Measurements from ENCODE around the gene ECI2. TPM values are rescaled to one million over a fixed set of nuclear protein-coding genes. Genes with fewer than 3 reads are reported as not detected.
"Not testable (repeated sequence)": the region's sequence is repeated elsewhere in the genome, so short reads cannot be mapped to it uniquely, and the experiment has no call there.

Gene ECI2
- total RNA-seq, 1 donor from 2014 or later = 19.8 TPM

DNA sequence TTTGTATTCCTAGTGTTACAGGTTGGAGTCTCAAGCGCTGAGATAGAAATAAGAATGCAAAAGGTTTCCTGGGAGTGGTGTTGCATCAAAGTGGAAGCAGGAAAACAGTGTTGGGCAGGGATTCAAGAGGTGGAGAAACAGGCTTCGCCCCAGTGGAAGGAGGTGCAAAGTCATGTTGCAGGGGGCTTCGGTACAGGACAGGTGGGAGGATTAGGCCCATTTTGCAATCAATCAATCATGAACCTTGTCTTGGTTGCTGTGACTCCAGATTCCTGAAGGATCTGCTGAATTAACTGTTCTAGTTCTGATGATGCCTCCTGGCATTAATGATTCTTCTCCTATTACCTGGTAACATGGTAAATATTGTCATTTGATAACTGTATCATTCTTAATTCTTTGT is 34.1 kb downstream of the ECI2 start:
- no peak for ATAC-seq

DNA sequence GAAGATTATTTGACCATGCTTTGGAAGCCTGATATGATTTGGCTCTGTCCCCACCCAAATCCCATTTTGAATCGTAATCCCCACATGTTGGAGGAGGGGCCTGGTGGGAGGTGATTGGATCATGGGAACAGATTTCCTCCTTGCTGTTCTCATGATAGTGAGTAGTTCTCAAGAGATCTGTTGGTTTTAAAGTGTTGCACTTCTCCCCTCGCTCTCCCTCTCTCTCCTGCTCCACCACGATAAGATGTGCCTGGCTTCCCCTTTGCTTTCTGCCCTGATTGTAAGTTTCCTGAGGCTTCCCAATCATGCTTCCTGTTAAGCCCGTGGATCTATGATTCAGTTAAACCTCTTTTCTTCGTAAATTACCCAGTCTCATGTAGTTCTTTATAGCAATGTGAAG is 34.7 kb downstream of the ECI2 start:
- no peak for ATAC-seq

- ATAC-seq = no peak
Observed at GRCh38 chr6:4093288-4093687, 42.1 kb downstream of the ECI2 start.

GRCh38 chr6:4091941-4092340 is 43.4 kb downstream of the ECI2 start:
- no peak for ATAC-seq

- not testable (repeated sequence) for ATAC-seq
Observed at GRCh38 chr6:4090043-4090442, 45.3 kb downstream of the ECI2 start.

DNA sequence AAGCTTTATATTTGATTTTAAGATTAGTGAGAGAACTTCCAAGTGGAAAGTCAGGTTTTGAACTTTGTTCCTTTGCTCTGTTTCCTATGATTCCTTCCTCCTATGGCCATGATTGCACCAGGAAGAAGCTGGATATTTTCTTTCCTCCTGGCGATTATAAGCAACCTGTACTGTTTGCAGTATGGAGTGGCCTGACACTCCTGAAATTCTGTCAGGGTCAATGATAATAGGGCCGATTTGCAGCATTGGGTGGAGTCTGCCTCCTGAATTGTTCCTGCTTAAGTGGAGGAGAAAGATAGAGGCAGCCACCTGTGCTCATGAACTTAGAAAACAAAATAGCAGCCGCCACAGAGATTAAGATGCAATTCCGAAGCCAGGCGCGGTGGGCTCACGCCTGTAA is 46.7 kb downstream of the ECI2 start:
- ATAC-seq = no peak

DNA sequence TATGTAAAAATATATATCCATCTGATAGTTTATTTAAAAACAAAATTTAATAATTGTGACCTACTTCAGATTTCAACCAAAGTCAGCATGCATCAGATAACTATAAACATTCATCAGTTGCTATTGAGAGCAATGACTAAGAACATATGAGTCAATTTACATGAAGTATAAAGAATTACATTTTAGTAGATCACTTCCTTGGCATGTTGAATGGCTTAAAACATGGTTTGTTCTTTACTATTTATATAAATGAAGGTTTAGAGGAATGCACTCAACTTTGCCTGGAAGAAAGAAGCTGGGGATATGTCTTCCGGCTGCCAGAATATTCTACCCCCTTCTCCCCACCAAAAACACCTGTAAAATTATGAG is 50.1 kb downstream of the ECI2 start:
- ATAC-seq = no peak

DNA sequence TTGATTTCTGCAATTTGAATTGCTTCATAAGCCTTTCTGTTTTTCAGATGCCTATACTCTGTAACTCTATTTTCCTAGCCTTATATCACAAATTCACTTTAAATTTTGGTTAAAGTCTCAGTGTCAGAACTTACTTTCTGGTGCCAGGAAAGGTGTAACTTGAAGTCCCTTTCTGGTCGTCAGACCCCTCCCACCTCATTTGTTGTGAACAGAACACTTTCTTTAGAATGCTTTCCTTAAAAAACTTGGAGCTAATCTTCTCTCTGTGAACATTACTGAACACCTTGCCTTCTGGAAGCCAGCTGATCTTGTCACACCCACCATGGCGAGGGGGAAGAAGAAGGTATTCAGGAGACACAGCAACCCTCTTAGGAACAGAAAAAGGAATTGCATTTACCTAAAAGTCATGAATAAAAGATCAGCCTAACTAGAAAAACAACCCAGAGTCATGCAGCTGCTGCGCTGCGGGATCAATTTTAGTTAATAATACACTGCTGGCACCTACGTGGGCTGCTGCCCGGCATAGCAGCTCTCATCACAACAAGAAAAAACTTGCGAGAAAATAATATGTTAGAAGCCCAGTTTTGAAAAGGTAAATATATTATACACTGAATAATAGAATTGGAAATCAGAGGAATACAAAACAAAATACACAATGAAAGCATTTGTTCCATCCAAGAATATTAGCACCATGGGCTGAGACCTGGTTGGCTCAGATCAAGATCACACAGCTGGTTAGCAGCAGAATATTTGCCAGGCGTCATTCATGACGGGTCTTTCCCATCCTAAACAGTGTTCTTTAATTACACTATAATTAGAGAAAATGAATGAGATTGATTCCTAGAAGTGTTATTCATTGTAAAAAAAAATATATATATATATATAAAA is 50.7 kb downstream of the ECI2 start:
- ATAC-seq = no peak

DNA sequence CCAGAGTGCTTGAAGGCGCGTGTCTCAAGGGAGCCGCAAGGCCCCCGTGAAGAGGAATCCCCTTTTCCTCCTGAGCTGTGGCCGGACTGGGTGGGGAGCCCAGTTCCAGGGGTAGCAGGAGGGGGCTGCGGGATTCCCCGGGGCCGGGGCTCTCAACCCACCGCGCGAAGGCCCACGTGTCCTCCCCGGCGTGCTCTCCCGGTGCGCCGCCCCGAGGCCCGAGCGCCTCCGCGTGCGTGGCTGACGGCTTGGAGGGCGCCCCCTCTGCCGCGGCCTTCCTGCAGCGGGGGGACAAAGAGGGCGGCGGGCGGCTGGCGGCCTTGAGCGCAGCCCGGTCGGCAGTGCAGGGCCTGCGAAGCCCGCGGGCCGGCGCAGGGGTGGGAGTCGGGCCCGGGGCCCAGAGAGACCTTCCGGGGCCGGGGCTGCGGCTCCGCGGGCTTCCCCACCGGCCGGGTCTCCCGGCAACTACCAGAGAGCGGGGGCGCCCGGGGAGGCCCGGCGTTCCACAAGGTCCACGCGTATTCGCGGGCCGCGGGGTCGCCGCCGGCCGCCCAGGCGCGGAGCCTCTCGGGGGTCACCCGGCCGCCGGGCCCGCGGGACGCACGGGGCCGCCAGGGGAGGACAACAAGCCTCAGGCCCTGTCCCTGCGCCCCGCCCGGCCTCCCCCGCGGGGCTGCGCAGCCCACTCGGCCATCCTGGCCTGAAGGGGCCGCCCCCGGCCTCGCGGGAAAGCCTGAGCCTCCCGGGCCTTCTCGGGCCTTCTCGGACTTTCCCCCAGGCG is 56.5 kb downstream of the ECI2 start, which contains the start of gene FAM217A:
Gene FAM217A (minus strand): TSS at position 447 of the 781 bp plus-strand sequence. CDS start 1,723 bp downstream, outside the sequence.
- no peak for ATAC-seq

- ATAC-seq = no peak
Observed at GRCh38 chr6:4074478-4075235, 60.7 kb downstream of the ECI2 start.

- no peak for ATAC-seq
Observed at GRCh38 chr6:4071330-4071729, 64.0 kb downstream of the ECI2 start.

DNA sequence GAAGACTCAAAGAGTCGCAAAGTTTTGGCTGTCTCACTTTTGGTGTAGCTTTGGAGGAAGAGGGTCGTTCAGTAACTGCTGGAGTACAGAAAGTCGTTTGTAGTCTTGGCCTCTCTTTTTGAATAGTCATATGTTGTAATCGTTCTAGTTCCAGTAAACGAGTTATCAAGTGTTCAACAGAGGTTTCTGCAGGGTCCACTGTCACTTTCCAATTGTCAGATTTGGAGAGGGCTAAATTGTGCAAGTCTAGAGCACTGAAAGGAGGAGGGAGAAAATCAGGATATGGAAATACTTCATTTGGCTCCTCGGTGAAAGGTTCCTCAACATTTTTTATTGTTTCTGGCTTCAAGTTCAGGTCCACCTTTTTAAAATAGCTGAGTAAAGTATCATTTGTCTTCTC is 66.2 kb downstream of the ECI2 start:
- ATAC-seq = no peak

GRCh38 chr6:4067673-4068072 is 67.7 kb downstream of the ECI2 start:
- no peak for ATAC-seq

- no peak for ATAC-seq
Observed at GRCh38 chr6:4066029-4066755, 69.2 kb downstream of the ECI2 start.

Other genes starting within 250 kb of the ECI2 start
- gene FAM217A, start 56.4 kb downstream of the ECI2 start, total RNA-seq = not detected